Panc1 (cell line): Measurements from ENCODE around the gene ENPP6. TPM values are rescaled to one million over a fixed set of nuclear protein-coding genes. Genes with fewer than 3 reads are reported as not detected.

Experiments
- ATAC-seq: fragments of 200-7000 bp; cut with Tn5 transposase; 2 replicates; pipeline ENCODE4 v1.9.1; 2020; ENCODE audit warnings: mild to moderate bottlenecking, moderate library complexity
- BruUV-seq: library from RNA; stranded (reverse); fragments of 400-500 nt; replicated peaks from 2 replicates; lab custom pipeline; 2021; lab: Mats Ljungman, UMichigan
- CTCF ChIA-PET: fragments of 300-600 bp; sonication (Branson Sonifier 250); formaldehyde crosslinking; loops from one replicate; lab custom pipeline; 2022; ENCODE audit warnings: antibody characterized with exemption; lab: Charles Lee
- POLR2A ChIA-PET: fragments of 300-600 bp; sonication (Branson Sonifier 250); formaldehyde crosslinking; loops from one replicate; lab custom pipeline; 2022; ENCODE audit warnings: antibody characterized with exemption; lab: Charles Lee
- DNase-seq: peaks from one replicate; pipeline ENCODE4 v3.0.0-alpha.2; 2010; ENCODE audit warnings: low read depth, low spot score
- H3K27ac ChIP-seq: 2 replicates; pipeline ENCODE4 v1.5.1; 2011; ENCODE audit warnings: mild to moderate bottlenecking, low read length, inconsistent platforms
- H3K27me3 ChIP-seq: fragments of 200-500 bp; sonication (Bioruptor generic); 2 replicates; pipeline ENCODE4 v1.6.0; 2014; ENCODE audit warnings: low read length, inconsistent platforms; ENCODE audit not compliant: control insufficient read depth, insufficient read depth
- H3K36me3 ChIP-seq: fragments of 200-500 bp; sonication (Bioruptor generic); 2 replicates; pipeline ENCODE4 v1.5.1; 2014; ENCODE audit warnings: inconsistent platforms, mild to moderate bottlenecking, low read length, moderate library complexity; ENCODE audit not compliant: control insufficient read depth, insufficient read depth
- H3K4me1 ChIP-seq: 2 replicates; pipeline ENCODE4 v1.5.1; 2011; ENCODE audit warnings: inconsistent platforms, mild to moderate bottlenecking, low read length, moderate library complexity; ENCODE audit not compliant: control insufficient read depth, insufficient read depth
- H3K4me3 ChIP-seq, 2 experiments: 2 replicates each; pipeline ENCODE4 v1.5.1; 2011 to 2012; ENCODE audit warnings: low read depth in 2 of 2, low read length in 2 of 2, mild to moderate bottlenecking in 2 of 2, inconsistent platforms in 1 of 2, moderate library complexity in 1 of 2
- H3K9me3 ChIP-seq: fragments of 200-500 bp; sonication (Bioruptor generic); 2 replicates; pipeline ENCODE4 v1.5.1; 2014; ENCODE audit warnings: low read depth, mild to moderate bottlenecking, inconsistent platforms, low read length, moderate library complexity; ENCODE audit not compliant: control insufficient read depth, insufficient read depth
- CTCF ChIP-seq: fragments of 450-650 bp; IDR thresholded peaks from 2 replicates; pipeline ENCODE4 v1.5.1; 2017; ENCODE audit warnings: mild to moderate bottlenecking
- POLR2AphosphoS5 ChIP-seq: IDR thresholded peaks from 2 replicates; pipeline ENCODE4 v1.6.1; 2012; ENCODE audit warnings: mild to moderate bottlenecking, low read depth, low read length, moderate library complexity
- REST ChIP-seq, 2 experiments: IDR thresholded peaks; 2 replicates each; pipeline ENCODE4 v1.6.1; 2011 to 2012; ENCODE audit warnings: low read depth in 2 of 2, control low read depth in 1 of 2, low read length in 1 of 2, mild to moderate bottlenecking in 1 of 2, moderate library complexity in 1 of 2; ENCODE audit not compliant: insufficient read depth in 1 of 2
- SIN3A ChIP-seq: IDR thresholded peaks from 2 replicates; pipeline ENCODE4 v1.6.1; 2012; ENCODE audit warnings: low read depth, mild to moderate bottlenecking, low read length, moderate library complexity, borderline replicate concordance; ENCODE audit not compliant: insufficient read depth
- TCF7L2 ChIP-seq: IDR thresholded peaks from 2 replicates; pipeline ENCODE4 v1.6.1; 2011; ENCODE audit warnings: mild to moderate bottlenecking, low read depth, low read length, inconsistent platforms
- in situ Hi-C: cut with HindIII; loops from 2 replicates; pipeline ENCODE4 v1.10.0; 2016; ENCODE audit warnings: low sequenced_read_pairs, low pct_unique_long_range_greater_than_20kb
- intact Hi-C: fragments of 100-400 bp; cut with micrococcal nuclease; formaldehyde crosslinking; loops from one replicate; pipeline ENCODE4 v1.10.0; 2022; ENCODE audit not compliant: unreplicated experiment
- total RNA-seq: library from RNA; stranded (reverse); gene quantifications from one replicate; pipeline ENCODE4 v1.2.1, GENCODE V29; 2021; ENCODE audit not compliant: unreplicated experiment

The ENPP6 gene
- total RNA-seq, 1 experiment from 2014 or later: not detected

DNA sequence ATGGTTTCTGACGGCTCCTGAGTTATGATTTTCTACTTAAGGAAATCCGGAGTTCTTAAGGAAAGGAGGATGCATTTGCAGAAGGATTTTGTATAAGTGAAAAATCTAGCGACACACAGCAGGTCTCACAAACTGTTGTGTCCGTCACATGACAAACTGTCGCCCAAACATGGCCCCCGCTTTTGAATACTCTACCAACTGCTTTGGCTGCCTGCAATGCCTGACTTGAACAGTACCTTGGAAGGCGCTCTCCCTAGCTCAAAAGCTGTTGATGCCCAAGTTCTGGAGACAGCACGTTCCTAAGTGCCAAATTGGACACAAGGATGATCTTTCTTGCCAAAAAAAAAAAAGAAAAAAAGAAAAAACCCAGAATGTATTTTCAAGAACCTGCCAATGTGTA is 103.2 kb downstream of the ENPP6 start:
- ATAC-seq: no peak
- no peaks in the 10 kb centered on the region for H3K4me1 ChIP-seq
- no peaks in the 10 kb centered on the region for H3K36me3 ChIP-seq
- H3K27me3 ChIP-seq: no peaks in the 10 kb centered on the region
- CTCF ChIA-PET: no interaction called here
- TF ChIP-seq CTCF (no peak; the same call in 1 of the 2 replicates), TCF7L2 (no peak), POLR2AphosphoS5 (no peak), REST (IDR thresholded peaks at IDR 0.05; ENCODE audit: insufficient read depth in 1 of 2, low read depth in 2 of 2, low read length in 1 of 2) (no peak), SIN3A (no peak)
- in situ Hi-C loops: no loop called here
- no TSS peak for BruUV-seq
- no peak overlapping the region for H3K27ac ChIP-seq
- no peak for DNase-seq
- POLR2A ChIA-PET: interaction anchor here (0.7 kb wide), 1 partner anchor 21 kb away, joined by 14 read pairs; no protein-coding TSS in a partner anchor
- no peak overlapping the region for H3K4me3 ChIP-seq
- H3K9me3 ChIP-seq: no peaks in the 10 kb centered on the region
- intact Hi-C loops: no loop called here

DNA sequence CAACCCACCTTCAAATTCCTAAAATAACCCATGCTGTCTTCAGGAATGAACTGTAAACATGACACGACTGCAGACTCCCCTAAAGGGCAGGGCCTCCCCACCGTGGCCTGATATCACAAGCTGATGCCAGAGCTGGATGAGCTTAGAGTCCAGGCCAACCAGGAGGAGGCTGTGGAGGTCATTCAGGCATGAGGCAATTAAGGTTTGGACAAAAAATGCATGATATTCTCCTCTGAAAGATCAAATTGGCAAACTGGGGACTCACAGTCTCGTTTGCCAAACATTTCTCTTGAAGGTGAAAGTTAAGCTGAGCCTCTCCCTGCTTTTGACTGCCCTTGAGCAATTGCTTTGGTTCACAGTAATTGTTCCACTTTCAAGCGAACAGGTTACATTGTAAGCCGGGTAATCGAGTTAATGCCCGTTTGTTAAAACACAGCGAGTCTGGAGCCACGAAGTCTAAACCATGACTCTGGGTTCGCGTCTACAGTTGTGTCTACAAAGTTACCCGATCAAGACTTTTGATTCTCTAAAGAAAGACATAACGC is 105.6 kb downstream of the ENPP6 start:
- Histone ChIP-seq H3K36me3 (no peaks in the 10 kb centered on the region), H3K9me3 (no peaks in the 10 kb centered on the region), H3K27ac (no peak overlapping the region), H3K4me1 (no peaks in the 10 kb centered on the region), H3K4me3 (no peak overlapping the region), H3K27me3 (no peaks in the 10 kb centered on the region)
- POLR2A ChIA-PET: no interaction called here
- in situ Hi-C loops: no loop called here
- TF ChIP-seq POLR2AphosphoS5 (no peak), SIN3A (no peak), CTCF (no peak), TCF7L2 (no peak), REST (IDR thresholded peaks at IDR 0.05; ENCODE audit: insufficient read depth in 1 of 2, low read depth in 2 of 2, low read length in 1 of 2) (no peak)
- DNase-seq: no peak
- ATAC-seq: no peak
- BruUV-seq: no TSS peak
- intact Hi-C loops: no loop called here
- CTCF ChIA-PET: interaction anchor here (0.7 kb wide), 1 partner anchor 11 kb away, joined by 4 read pairs; no protein-coding TSS in a partner anchor
